ENCODE measurements around the gene ACSF3.

Gene ACSF3

DNA sequence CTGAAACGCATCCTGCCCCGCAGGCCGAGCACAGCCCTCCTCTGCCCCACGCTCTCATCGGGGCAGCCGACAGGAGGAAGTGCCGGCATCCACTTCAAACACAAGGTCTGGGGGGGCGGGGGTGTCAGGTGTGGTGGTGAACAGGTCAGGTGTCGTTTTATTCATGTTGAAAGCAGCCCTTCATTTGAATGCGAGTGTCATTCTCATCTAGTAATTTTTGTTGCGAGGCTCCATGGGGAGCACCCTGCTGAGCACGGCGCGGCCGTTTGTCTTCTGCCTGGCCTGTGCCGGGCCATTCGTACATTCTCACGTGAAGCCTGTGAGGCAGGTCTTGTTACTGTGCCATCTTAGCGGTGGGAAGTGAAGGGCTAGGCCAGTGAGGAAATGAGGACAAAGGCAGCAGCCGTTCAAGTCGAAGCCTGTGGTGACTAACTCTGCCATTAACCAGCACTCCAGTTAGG is 1.9 kb downstream of the ACSF3 start:
- DNase-seq (ENCODE audit: low read depth): no peak

GRCh38 chr16:89096042-89096717 is 2.5 kb downstream of the ACSF3 start:
- DNase-seq (ENCODE audit: low read depth): no peak

GRCh38 chr16:89096768-89097391 is 3.2 kb downstream of the ACSF3 start:
- DNase-seq (ENCODE audit: low read depth): peak; percentile 81

DNA sequence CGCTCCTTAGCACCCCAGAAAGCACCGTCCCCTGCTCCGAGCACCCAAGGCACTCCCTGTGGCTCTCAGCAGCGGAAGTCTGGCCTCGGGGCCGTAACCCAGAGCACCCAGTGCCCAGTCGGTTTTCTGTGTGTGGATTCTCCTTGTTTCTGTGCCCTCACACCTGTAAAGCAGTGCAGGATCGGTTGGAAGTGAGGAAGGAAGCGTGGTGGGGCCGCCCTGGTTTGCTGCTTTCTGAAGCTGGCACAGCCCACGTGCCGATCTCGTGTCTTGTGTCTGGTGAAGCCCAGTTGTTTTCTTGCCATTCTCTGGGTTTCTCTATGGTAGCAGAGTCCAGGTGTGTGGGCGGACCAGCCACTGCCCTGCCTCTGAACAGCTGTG is 3.7 kb downstream of the ACSF3 start:
- DNase-seq (ENCODE audit: low read depth): no peak

GRCh38 chr16:89098767-89099430 is 5.2 kb downstream of the ACSF3 start:
- no peak for DNase-seq (ENCODE audit: low read depth)

GRCh38 chr16:89099905-89100304 is 6.3 kb downstream of the ACSF3 start:
- no peak for DNase-seq (ENCODE audit: low read depth)

- DNase-seq (ENCODE audit: low read depth): no peak
Measured at GRCh38 chr16:89100601-89101302, 7.1 kb downstream of the ACSF3 start.

- no peak for DNase-seq (ENCODE audit: low read depth)
Measured at GRCh38 chr16:89101303-89102040, 7.8 kb downstream of the ACSF3 start.

GRCh38 chr16:89102041-89102471 is 8.4 kb downstream of the ACSF3 start:
- no peak for DNase-seq (ENCODE audit: low read depth)

DNA sequence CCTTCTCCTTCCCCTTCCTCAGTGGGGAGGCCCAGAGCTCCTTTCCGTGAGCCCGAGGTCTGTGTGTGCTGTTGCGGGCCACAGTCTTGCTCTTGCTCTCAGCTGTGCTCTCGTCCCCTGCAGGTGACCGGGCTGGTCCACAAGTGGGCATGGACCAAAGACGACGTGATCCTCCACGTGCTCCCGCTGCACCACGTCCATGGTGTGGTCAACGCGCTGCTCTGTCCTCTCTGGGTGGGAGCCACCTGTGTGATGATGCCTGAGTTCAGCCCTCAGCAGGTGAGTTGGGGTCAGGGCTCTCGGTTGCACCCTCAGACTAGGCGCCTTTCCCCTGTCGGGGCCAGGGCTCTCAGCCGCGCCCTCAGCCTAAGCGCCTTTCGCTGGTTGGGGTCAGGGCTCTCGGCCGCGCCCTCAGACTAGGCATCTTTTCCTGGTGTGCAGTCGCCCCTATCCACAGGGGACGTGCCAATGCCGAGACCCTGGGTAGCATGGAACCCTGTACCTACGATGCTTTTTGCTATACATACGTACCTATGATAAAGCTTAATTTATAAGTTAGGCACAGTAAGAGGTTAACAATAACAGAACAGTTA is 8.9 kb downstream of the ACSF3 start:
- no peak for DNase-seq (ENCODE audit: low read depth)

GRCh38 chr16:89103156-89103555 is 9.5 kb downstream of the ACSF3 start:
- DNase-seq (ENCODE audit: low read depth): no peak

- no peak for DNase-seq (ENCODE audit: low read depth)
Measured at GRCh38 chr16:89103781-89104180, 10.1 kb downstream of the ACSF3 start.

DNA sequence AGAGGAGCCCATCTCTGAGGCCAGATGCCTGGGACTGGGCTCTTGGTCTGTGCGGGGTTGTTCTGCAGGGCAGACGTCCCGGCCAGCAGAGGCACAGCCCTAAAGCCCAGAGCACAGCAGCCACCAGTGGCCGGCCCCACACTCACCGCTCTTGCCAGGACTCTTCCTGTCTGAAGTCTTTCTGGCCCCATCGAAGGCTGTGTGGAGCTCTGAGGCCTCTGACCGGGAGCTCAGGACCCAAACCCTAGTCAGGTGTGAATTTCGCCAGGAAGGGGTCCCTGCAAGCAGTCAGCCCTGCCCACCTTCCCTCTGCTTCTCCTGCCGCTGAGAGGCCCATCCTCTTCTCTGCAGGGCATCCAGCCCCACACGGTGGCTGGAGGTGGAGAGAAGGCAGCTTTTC is 10.7 kb downstream of the ACSF3 start:
- DNase-seq (ENCODE audit: low read depth): no peak

DNA sequence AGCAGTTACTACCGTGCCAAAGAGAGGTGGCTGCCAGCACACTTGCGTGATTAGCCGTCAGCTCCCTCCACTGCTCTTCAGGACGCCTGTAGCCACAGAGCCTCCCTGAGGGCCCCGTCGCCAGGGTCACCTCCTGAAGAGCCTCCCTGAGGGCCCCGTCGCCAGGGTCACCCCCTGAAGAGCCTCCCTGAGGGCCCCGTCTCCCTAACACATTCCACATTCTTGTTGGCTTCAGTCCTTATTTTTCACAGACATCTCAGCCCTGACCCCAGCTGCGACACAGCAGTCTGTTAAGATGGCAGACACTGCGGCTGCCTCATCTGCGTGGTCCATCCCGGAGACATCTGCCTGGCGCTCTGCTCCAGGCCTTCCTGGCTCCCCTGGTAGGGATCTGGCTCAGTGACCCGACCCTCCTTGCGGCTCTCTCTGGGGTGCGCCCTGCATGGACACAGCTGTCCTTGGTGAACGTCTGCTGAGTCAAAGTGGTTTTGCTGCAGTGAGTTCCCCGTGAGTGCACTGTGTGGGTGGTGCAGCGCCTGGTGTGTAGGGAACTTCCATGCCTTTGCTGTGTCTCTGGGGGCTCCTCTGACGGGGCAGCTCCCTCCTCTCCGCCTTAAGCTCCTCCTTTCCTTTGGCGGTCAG is 11.4 kb downstream of the ACSF3 start:
- DNase-seq (ENCODE audit: low read depth): no peak

GRCh38 chr16:89105599-89106151 is 12.0 kb downstream of the ACSF3 start:
- no peak for DNase-seq (ENCODE audit: low read depth)

- DNase-seq (ENCODE audit: low read depth): no peak
Measured at GRCh38 chr16:89106533-89107202, 13.0 kb downstream of the ACSF3 start.

DNA sequence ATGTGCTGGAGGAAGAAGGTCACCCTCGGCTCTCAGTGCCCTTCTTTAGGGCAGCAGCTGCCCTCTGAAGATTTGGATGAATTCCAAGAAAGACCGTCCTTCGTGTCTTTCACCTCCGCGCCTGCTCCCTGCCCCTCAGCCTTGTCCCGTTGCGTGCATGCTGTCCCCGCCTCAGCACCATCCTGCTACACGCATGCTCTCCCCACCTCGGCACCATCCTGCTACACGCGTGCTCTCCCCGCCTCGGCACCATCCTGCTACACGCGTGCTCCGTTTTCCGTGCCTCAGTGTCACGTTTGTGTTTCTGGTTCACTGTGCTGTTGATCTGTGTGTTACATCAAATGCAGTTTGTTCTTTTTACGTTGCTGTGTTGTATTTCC is 13.5 kb downstream of the ACSF3 start:
- no peak for DNase-seq (ENCODE audit: low read depth)

- DNase-seq (ENCODE audit: low read depth): no peak
Measured at GRCh38 chr16:89108416-89108815, 14.8 kb downstream of the ACSF3 start.

DNA sequence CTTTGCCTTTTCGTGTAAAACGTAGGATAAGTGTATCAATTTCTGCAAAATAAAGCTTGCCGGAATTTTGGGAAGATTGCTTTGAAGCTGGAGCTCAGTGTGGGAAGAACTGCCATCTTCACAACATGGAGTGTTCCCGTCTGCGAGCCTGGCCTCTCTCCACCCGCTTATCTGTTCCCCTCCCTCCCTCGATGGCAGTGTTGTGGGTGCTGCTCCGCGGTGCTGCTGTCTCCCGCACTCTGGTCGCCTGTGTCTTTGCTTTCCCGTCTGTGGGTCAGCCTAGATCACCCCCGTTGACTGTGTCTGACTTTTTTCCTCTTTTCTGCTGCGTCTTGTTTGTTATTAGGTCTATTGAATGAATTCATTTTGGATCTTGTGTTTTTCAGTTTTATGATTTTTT is 17.0 kb downstream of the ACSF3 start:
- DNase-seq (ENCODE audit: low read depth): no peak

GRCh38 chr16:89111263-89111662 is 17.6 kb downstream of the ACSF3 start:
- no peak for DNase-seq (ENCODE audit: low read depth)

Data from activated gamma-delta T cell treated with anti-CD3 and anti-CD28 coated beads, Interleukin-2, amount 50 U/mL, for 16 hours (primary cell).